Measurements from ENCODE around the gene FSCN2. TPM values are rescaled to one million over a fixed set of nuclear protein-coding genes. Genes with fewer than 3 reads are reported as not detected.

FSCN2 gene
- total RNA-seq, 3 donors from 2014 or later, result 0.48 to 3.2 (median 1.6) TPM

DNA sequence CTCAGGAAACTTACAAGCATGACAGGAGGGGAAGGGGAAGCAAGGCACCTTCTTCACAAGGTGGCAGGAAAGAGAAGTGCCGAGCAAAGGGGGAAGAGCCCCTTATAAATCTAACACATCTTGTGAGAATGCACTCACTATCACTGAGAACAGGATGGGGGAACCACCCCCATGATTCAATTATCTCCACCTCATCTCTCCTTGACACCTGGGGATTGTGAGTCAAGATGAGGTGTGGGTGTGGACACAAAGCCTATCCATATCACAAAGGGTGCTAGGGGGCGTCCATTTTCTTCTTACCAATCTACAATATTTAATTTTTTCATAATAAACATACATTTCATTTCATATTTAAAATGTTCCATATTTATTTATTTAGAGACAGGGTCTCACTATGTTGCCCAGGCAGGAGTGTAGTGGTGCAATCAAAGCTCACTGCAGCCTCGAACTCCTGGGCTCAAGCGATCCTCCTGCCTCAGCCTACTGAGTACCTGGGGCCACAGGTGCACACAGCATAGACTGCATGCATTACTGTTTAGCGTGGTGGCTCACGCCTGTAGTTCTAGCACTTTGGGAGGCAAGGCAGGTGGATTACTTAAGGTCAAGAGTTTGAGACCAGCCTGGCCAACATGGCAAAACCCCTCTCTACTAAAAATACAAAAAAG, 50.5 kb downstream of the FSCN2 start:
- Histone ChIP-seq H3K36me3 (no peaks in the 10 kb centered on the region), H3K27ac (no peak overlapping the region), H3K9me3 (no peaks in the 10 kb centered on the region), H3K27me3 (no peaks in the 10 kb centered on the region), H3K4me1 (no peaks in the 10 kb centered on the region), H3K4me3 (no peak overlapping the region)
- no peak for DNase-seq (ENCODE audit: low spot score in 2 of 2)
- TF ChIP-seq POLR2A (IDR thresholded peaks at IDR 0.05), result no peak
- TF ChIP-seq POLR2AphosphoS5 (IDR thresholded peaks at IDR 0.05), result no peak
- TF ChIP-seq, protein P1, sequence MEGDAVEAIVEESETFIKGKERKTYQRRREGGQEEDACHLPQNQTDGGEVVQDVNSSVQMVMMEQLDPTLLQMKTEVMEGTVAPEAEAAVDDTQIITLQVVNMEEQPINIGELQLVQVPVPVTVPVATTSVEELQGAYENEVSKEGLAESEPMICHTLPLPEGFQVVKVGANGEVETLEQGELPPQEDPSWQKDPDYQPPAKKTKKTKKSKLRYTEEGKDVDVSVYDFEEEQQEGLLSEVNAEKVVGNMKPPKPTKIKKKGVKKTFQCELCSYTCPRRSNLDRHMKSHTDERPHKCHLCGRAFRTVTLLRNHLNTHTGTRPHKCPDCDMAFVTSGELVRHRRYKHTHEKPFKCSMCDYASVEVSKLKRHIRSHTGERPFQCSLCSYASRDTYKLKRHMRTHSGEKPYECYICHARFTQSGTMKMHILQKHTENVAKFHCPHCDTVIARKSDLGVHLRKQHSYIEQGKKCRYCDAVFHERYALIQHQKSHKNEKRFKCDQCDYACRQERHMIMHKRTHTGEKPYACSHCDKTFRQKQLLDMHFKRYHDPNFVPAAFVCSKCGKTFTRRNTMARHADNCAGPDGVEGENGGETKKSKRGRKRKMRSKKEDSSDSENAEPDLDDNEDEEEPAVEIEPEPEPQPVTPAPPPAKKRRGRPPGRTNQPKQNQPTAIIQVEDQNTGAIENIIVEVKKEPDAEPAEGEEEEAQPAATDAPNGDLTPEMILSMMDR (IDR thresholded peaks at IDR 0.05), result no peak
- intact Hi-C loops (cut with DNase I; ENCODE audit: low total_unique reads), result no loop called here

- no peak for DNase-seq (ENCODE audit: low spot score in 2 of 2)
- Histone ChIP-seq H3K4me3 (no peak overlapping the region), H3K36me3 (no peaks in the 10 kb centered on the region), H3K27ac (no peak overlapping the region), H3K9me3 (no peaks in the 10 kb centered on the region), H3K27me3 (no peaks in the 10 kb centered on the region), H3K4me1 (no peaks in the 10 kb centered on the region)
- intact Hi-C loops (cut with DNase I; ENCODE audit: low total_unique reads), result no loop called here
- TF ChIP-seq POLR2A (IDR thresholded peaks at IDR 0.05) (no peak), POLR2AphosphoS5 (IDR thresholded peaks at IDR 0.05) (no peak)
- TF ChIP-seq, protein P1 (IDR thresholded peaks at IDR 0.05), result no peak
Measured at GRCh38 chr17:81579298-81579697, 51.1 kb downstream of the FSCN2 start.

DNA sequence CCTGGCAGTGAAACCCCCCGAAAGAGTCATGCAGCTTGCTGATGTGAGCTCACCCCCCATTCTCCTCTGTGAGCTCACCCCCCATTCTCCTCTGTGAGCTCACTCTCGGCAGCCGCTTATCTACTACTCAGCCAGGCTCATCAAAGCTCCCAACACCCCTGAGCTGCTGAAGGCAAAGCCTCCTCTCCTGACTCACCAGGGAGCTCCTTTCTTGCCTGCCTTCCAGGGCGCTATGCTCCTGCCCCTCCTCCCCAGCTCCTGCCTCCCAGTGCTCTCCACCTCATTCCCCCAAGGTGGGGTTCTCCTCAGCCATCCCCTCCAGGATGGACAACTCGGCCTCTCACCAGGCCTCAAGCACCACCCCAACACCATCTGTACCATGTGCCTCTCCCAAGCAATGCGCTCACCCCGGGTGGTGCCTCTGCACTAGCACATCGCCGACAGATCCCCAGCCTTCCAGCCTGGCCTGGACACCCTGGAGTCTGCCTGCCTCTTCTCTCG, 51.7 kb downstream of the FSCN2 start:
- TF ChIP-seq, protein P1 (IDR thresholded peaks at IDR 0.05), result no peak
- TF ChIP-seq POLR2A (IDR thresholded peaks at IDR 0.05) (no peak), POLR2AphosphoS5 (IDR thresholded peaks at IDR 0.05) (no peak)
- Histone ChIP-seq H3K9me3 (no peaks in the 10 kb centered on the region), H3K27ac (no peak overlapping the region), H3K27me3 (no peaks in the 10 kb centered on the region), H3K4me3 (no peak overlapping the region), H3K36me3 (no peaks in the 10 kb centered on the region), H3K4me1 (no peaks in the 10 kb centered on the region)
- no peak for DNase-seq (ENCODE audit: low spot score in 2 of 2)
- intact Hi-C loops (cut with DNase I; ENCODE audit: low total_unique reads), result no loop called here

DNA sequence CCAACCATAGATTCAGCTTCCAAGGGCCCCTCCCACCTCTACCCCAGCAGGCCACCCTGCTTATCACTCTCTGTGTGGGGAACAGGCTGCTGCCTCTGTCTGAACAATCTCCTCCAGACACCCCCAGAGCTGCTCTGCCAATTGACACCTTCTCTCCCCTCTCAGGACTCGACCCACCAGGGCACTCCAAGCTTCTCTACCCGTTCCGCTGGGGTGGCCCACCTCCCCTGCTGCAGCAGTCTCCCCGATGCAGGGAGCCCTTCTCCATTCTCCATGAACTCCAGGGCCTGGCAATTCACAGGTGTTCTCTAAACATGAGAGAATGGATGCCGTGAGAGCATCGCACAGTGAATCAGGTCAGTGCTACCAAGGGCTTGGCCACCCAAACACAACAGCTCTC, 52.3 kb downstream of the FSCN2 start:
- no peaks in the 10 kb centered on the region for H3K27me3 ChIP-seq
- no peaks in the 10 kb centered on the region for H3K36me3 ChIP-seq
- no peaks in the 10 kb centered on the region for H3K9me3 ChIP-seq
- H3K4me1 ChIP-seq, result no peaks in the 10 kb centered on the region
- DNase-seq (ENCODE audit: low spot score in 2 of 2), result no peak
- intact Hi-C loops (cut with DNase I; ENCODE audit: low total_unique reads), result no loop called here
- TF ChIP-seq POLR2AphosphoS5 (IDR thresholded peaks at IDR 0.05) (no peak), POLR2A (IDR thresholded peaks at IDR 0.05) (no peak)
- TF ChIP-seq, protein P1 (IDR thresholded peaks at IDR 0.05), result no peak
- H3K27ac ChIP-seq, result no peak overlapping the region
- H3K4me3 ChIP-seq, result no peak overlapping the region

DNA sequence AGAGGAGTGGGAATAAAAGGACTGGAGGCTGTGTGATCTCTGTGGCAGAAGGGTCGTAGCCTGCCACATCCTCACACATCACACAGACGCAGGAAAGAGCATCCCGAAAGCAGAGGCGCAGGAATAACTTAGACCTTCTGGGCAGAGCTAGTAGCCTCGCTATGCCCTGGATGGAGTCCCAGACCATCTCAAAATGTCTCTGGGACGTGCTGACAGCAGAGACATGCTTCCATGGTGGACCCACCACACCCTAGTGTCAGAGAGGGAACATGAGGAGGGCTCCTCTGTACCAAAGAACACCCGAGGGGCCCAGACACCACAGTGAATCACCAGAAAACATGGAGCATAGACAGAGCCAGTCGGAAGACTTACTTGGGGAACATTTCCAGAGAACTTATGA, 53.6 kb downstream of the FSCN2 start:
- Histone ChIP-seq H3K4me3 (no peak overlapping the region), H3K36me3 (no peaks in the 10 kb centered on the region), H3K27me3 (no peaks in the 10 kb centered on the region), H3K27ac (no peak overlapping the region), H3K4me1 (no peaks in the 10 kb centered on the region), H3K9me3 (no peaks in the 10 kb centered on the region)
- intact Hi-C loops (cut with DNase I; ENCODE audit: low total_unique reads), result no loop called here
- TF ChIP-seq, protein P1 (IDR thresholded peaks at IDR 0.05), result no peak
- TF ChIP-seq POLR2AphosphoS5 (IDR thresholded peaks at IDR 0.05) (no peak), POLR2A (IDR thresholded peaks at IDR 0.05) (no peak)
- no peak for DNase-seq (ENCODE audit: low spot score in 2 of 2)

Data from breast epithelium (tissue), 4 donors.